ENCODE measurements around the gene MICAL3.

The MICAL3 gene

GRCh38 chr22:17810570-17811116 is 213.7 kb downstream of the MICAL3 start:
- no peaks in the 10 kb centered on the region for H3K79me2 ChIP-seq (ENCODE audit: low read length)
- no peaks in the 10 kb centered on the region for H3F3A ChIP-seq (ENCODE audit: insufficient read depth, low read length)
- no peaks in the 10 kb centered on the region for H3K27me3 ChIP-seq (replicated peaks; ENCODE audit: insufficient read depth, low read length)
- H3K9me2 ChIP-seq (replicated peaks; ENCODE audit: insufficient read depth, low read length) = no peaks in the 10 kb centered on the region
- no peak overlapping the region for H3K27ac ChIP-seq (ENCODE audit: low read length)
- no peaks in the 10 kb centered on the region for H4K20me1 ChIP-seq (ENCODE audit: insufficient read depth, low read length)
- H3K9me3 ChIP-seq (replicated peaks; ENCODE audit: insufficient read depth, low read length) = no peaks in the 10 kb centered on the region
- no peak overlapping the region for H3K4me2 ChIP-seq (ENCODE audit: low read depth, low read length)
- no peak overlapping the region for H2AFZ ChIP-seq (ENCODE audit: low read length)
- H3K4me3 ChIP-seq (ENCODE audit: low read length) = no peak overlapping the region
- no peaks in the 10 kb centered on the region; the same call in 1 of the 2 replicates for H3K36me3 ChIP-seq (replicated peaks; ENCODE audit: insufficient read depth, low read length)
- no peak overlapping the region for H3K9ac ChIP-seq (ENCODE audit: low read length)
- DNase-seq = no peak
- H3K4me1 ChIP-seq (ENCODE audit: low read length) = no peaks in the 10 kb centered on the region
- TF ChIP-seq CTCF (IDR thresholded peaks at IDR 0.05; ENCODE audit: low read length) = no peak
- TF ChIP-seq EZH2 (optimal IDR thresholded peaks at IDR 0.05; ENCODE audit: low read depth, low read length) = no peak
- TF ChIP-seq EZH2phosphoT487 (IDR thresholded peaks at IDR 0.05; ENCODE audit: low read length) = no peak

GRCh38 chr22:17808693-17809403 is 215.5 kb downstream of the MICAL3 start:
- no peaks in the 10 kb centered on the region for H3F3A ChIP-seq (ENCODE audit: insufficient read depth, low read length)
- no peaks in the 10 kb centered on the region for H4K20me1 ChIP-seq (ENCODE audit: insufficient read depth, low read length)
- no peak overlapping the region for H3K27ac ChIP-seq (ENCODE audit: low read length)
- no peaks in the 10 kb centered on the region for H3K9me3 ChIP-seq (replicated peaks; ENCODE audit: insufficient read depth, low read length)
- H3K4me1 ChIP-seq (ENCODE audit: low read length) = no peaks in the 10 kb centered on the region
- H2AFZ ChIP-seq (ENCODE audit: low read length) = no peak overlapping the region
- no peak overlapping the region for H3K9ac ChIP-seq (ENCODE audit: low read length)
- no peak overlapping the region for H3K4me3 ChIP-seq (ENCODE audit: low read length)
- H3K9me2 ChIP-seq (replicated peaks; ENCODE audit: insufficient read depth, low read length) = no peaks in the 10 kb centered on the region
- H3K4me2 ChIP-seq (ENCODE audit: low read depth, low read length) = no peak overlapping the region
- no peaks in the 10 kb centered on the region; the same call in 1 of the 2 replicates for H3K36me3 ChIP-seq (replicated peaks; ENCODE audit: insufficient read depth, low read length)
- no peak for DNase-seq
- H3K79me2 ChIP-seq (ENCODE audit: low read length) = no peaks in the 10 kb centered on the region
- no peaks in the 10 kb centered on the region for H3K27me3 ChIP-seq (replicated peaks; ENCODE audit: insufficient read depth, low read length)
- TF ChIP-seq CTCF (IDR thresholded peaks at IDR 0.05; ENCODE audit: low read length) (no peak), EZH2phosphoT487 (IDR thresholded peaks at IDR 0.05; ENCODE audit: low read length) (no peak), EZH2 (optimal IDR thresholded peaks at IDR 0.05; ENCODE audit: low read depth, low read length) (no peak)

GRCh38 chr22:17807578-17808410 is 216.6 kb downstream of the MICAL3 start:
- Histone ChIP-seq H3K9me2 (replicated peaks; ENCODE audit: insufficient read depth, low read length) (no peaks in the 10 kb centered on the region), H3K9ac (ENCODE audit: low read length) (no peak overlapping the region), H3K9me3 (replicated peaks; ENCODE audit: insufficient read depth, low read length) (no peaks in the 10 kb centered on the region), H3K36me3 (replicated peaks; ENCODE audit: insufficient read depth, low read length) (no peaks in the 10 kb centered on the region; the same call in 1 of the 2 replicates), H3K27ac (ENCODE audit: low read length) (no peak overlapping the region), H2AFZ (ENCODE audit: low read length) (no peak overlapping the region), H3K4me1 (ENCODE audit: low read length) (no peaks in the 10 kb centered on the region), H3F3A (ENCODE audit: insufficient read depth, low read length) (no peaks in the 10 kb centered on the region), H3K4me2 (ENCODE audit: low read depth, low read length) (no peak overlapping the region), H3K79me2 (ENCODE audit: low read length) (no peaks in the 10 kb centered on the region), H3K4me3 (ENCODE audit: low read length) (no peak overlapping the region), H4K20me1 (ENCODE audit: insufficient read depth, low read length) (no peaks in the 10 kb centered on the region), H3K27me3 (replicated peaks; ENCODE audit: insufficient read depth, low read length) (no peaks in the 10 kb centered on the region)
- no peak for DNase-seq
- TF ChIP-seq CTCF (IDR thresholded peaks at IDR 0.05; ENCODE audit: low read length) (no peak), EZH2 (optimal IDR thresholded peaks at IDR 0.05; ENCODE audit: low read depth, low read length) (no peak), EZH2phosphoT487 (IDR thresholded peaks at IDR 0.05; ENCODE audit: low read length) (no peak)

Data from MM.1S (cell line).